GM12878 (cell line): Measurements from ENCODE around the gene SUOX. TPM values are rescaled to one million over a fixed set of nuclear protein-coding genes. Genes with fewer than 3 reads are reported as not detected.

Experiments
- ATAC-seq: fragments of 200-7000 bp; cut with Tn5 transposase; 3 replicates; pipeline ENCODE4 v1.9.1; 2020; ENCODE audit warnings: mild to moderate bottlenecking, moderate library complexity
- BruUV-seq: library from RNA; stranded (reverse); fragments of 400-500 nt; replicated peaks from 2 replicates; lab custom pipeline; 2021; lab: Mats Ljungman, UMichigan
- CTCF ChIA-PET: fragments of 300-600 bp; sonication (Branson Sonifier 250); formaldehyde crosslinking; extraction: SDS; loops from one replicate; lab custom pipeline; 2021; ENCODE audit warnings: inconsistent platforms; lab: Yijun Ruan, JAX
- POLR2A ChIA-PET: fragments of 350-600 bp; formaldehyde crosslinking; extraction: SDS; loops from one replicate; lab custom pipeline; 2021; ENCODE audit warnings: inconsistent platforms; lab: Charles Lee
- RAD21 ChIA-PET: fragments of 300-600 bp; sonication (Branson Sonifier 250); formaldehyde crosslinking; loops from one replicate; lab custom pipeline; 2023; ENCODE audit warnings: antibody characterized with exemption; ENCODE audit not compliant: unreplicated experiment; lab: Charles Lee
- SMC1A ChIA-PET: fragments of 300-600 bp; sonication (Branson Sonifier 250); formaldehyde crosslinking; loops from one replicate; lab custom pipeline; 2023; ENCODE audit not compliant: unreplicated experiment, uncharacterized antibody; lab: Charles Lee
- DNase-seq: peaks from one replicate; pipeline ENCODE4 v3.0.0-alpha.2; 2011; ENCODE audit warnings: low read depth, low spot score
- FAIRE-seq: peaks from 3 replicates; lab custom pipeline; 2011; peaks lifted over from hg19 to GRCh38; lab: Jason Lieb, UNC
- H2AFZ ChIP-seq: 2 replicates; pipeline ENCODE4 v1.6.0; 2011; ENCODE audit warnings: low read depth, low read length, control low read depth; ENCODE audit not compliant: control insufficient read depth
- H3K27ac ChIP-seq: 2 replicates; pipeline ENCODE4 v1.5.1; 2011; ENCODE audit warnings: control low read depth; ENCODE audit not compliant: control insufficient read depth, insufficient read depth
- H3K27me3 ChIP-seq, 2 experiments: replicated peaks in 1 of 2; 2 replicates each; pipeline versions ENCODE4 v1.6.0 to v1.6.1; 2011; ENCODE audit warnings: low read length in 1 of 2; ENCODE audit not compliant: control insufficient read depth in 2 of 2, insufficient read depth in 2 of 2
- H3K36me3 ChIP-seq, 2 experiments: 2 replicates each; pipeline ENCODE4 v1.5.1; 2011; ENCODE audit warnings: low read length in 1 of 2; ENCODE audit not compliant: control insufficient read depth in 2 of 2, insufficient read depth in 2 of 2
- H3K4me1 ChIP-seq: 2 replicates; pipeline ENCODE4 v1.6.1; 2011; ENCODE audit warnings: mild to moderate bottlenecking, low read length, moderate library complexity, mixed read lengths; ENCODE audit not compliant: control insufficient read depth, insufficient read depth
- H3K4me2 ChIP-seq: 2 replicates; pipeline ENCODE4 v1.6.0; 2011; ENCODE audit warnings: control low read depth; ENCODE audit not compliant: control insufficient read depth, insufficient read depth
- H3K4me3 ChIP-seq: fragments of 200-600 bp; sonication (generic); 2 replicates; pipeline ENCODE4 v1.5.1; 2016
- H3K79me2 ChIP-seq: 2 replicates; pipeline ENCODE4 v1.6.0; 2011; ENCODE audit warnings: low read length; ENCODE audit not compliant: control insufficient read depth, insufficient read depth
- H3K9ac ChIP-seq: 2 replicates; pipeline ENCODE4 v1.8.0; 2011; ENCODE audit warnings: low read length, control low read depth, mixed read lengths; ENCODE audit not compliant: control insufficient read depth, insufficient read depth
- H3K9me3 ChIP-seq: replicated peaks from 3 replicates; pipeline ENCODE4 v1.5.1; 2011; ENCODE audit warnings: mild to moderate bottlenecking, low read length; ENCODE audit not compliant: control insufficient read depth, insufficient read depth
- H4K20me1 ChIP-seq: 2 replicates; pipeline ENCODE4 v1.6.0; 2011; ENCODE audit not compliant: control insufficient read depth, insufficient read depth
- BACH1 ChIP-seq: fragments of 450-650 bp; IDR thresholded peaks from 2 replicates; pipeline ENCODE4 v1.6.1; 2017; ENCODE audit warnings: mild to moderate bottlenecking, borderline replicate concordance
- EGR1 ChIP-seq, 2 experiments: IDR thresholded peaks; 1 replicate in 1 of 2; 2 replicates in 1 of 2; pipeline ENCODE4 v1.6.1; 2011 to 2012; ENCODE audit warnings: low read depth in 2 of 2, low read length in 2 of 2, borderline replicate concordance in 1 of 2, mild to moderate bottlenecking in 1 of 2, moderate library complexity in 1 of 2
- IKZF1 ChIP-seq: fragments of 450-650 bp; conservative IDR thresholded peaks from 2 replicates; pipeline ENCODE4 v1.6.1; 2017; ENCODE audit warnings: antibody characterized with exemption, mild to moderate bottlenecking
- WGBS: methylation state at CpG from one replicate; pipeline ENCODE4 v1.1.6; 2016; ENCODE audit warnings: low lambda C conversion rate; ENCODE audit not compliant: insufficient replicate concordance, insufficient coverage; ENCODE audit errors: missing lambda C conversion rate; 5-methylcytosine and 5-hydroxymethylcytosine counted together
- in situ Hi-C: fragments of 300-500 bp; cut with MboI; formaldehyde crosslinking; loops from 9 replicates; pipeline ENCODE4 v1.14.3; 2018; ENCODE audit warnings: mixed read lengths
- intact Hi-C: fragments of 100-400 bp; cut with micrococcal nuclease; formaldehyde crosslinking; loops from one replicate; pipeline ENCODE4 v1.14.2; 2022; ENCODE audit not compliant: unreplicated experiment
- polyA plus RNA-seq, 11 experiments: library from polyadenylated mRNA; depleted of rRNA in 4 of 11; unstranded in 6 of 11; stranded (reverse) in 5 of 11; fragments of >200 nt; fragmentation: Nextera tagmentation in 4 of 11; fragmentation: Illumina TruSeq in 1 of 11; extraction: Ambion mirVana in 4 of 11; extraction: Trizol in 1 of 11; gene quantifications; 1 replicate in 1 of 11; 2 replicates in 10 of 11; pipeline versions ENCODE4 v1.2.1 to v1.2.3, GENCODE V29; 2011 to 2016; ENCODE audit warnings: inconsistent platforms in 2 of 11, missing spikeins in 2 of 11, low read depth in 1 of 11
- total RNA-seq, 4 experiments: library from RNA; depleted of rRNA in 3 of 4; stranded (reverse); fragments of >200 nt in 3 of 4; fragmentation: Illumina TruSeq in 1 of 4; extraction: Trizol in 1 of 4; gene quantifications; 2 replicates each; pipeline versions ENCODE4 v1.2.1 to v1.2.3, GENCODE V29; 2013 to 2021
- TF ChIP-seq, protein P1 (sequence below): IDR thresholded peaks from 2 replicates; pipeline ENCODE4 v1.6.1; 2012; ENCODE audit warnings: low read depth, low read length, improper control_type of control experiment
- TF ChIP-seq, protein P2 (sequence below), 3 experiments: IDR thresholded peaks in 2 of 3; conservative IDR thresholded peaks in 1 of 3; 2 replicates each; pipeline ENCODE4 v1.5.1; 2011; ENCODE audit warnings: low read depth in 3 of 3, low read length in 3 of 3, mild to moderate bottlenecking in 3 of 3, control low read depth in 2 of 3, moderate library complexity in 2 of 3, inconsistent platforms in 1 of 3, mixed read lengths in 1 of 3; ENCODE audit not compliant: control insufficient read depth in 2 of 3, insufficient read depth in 1 of 3; ENCODE audit errors: extremely low read depth in 1 of 3

The SUOX gene
- total and polyA plus RNA-seq, 10 of the 15 experiments (the other 5 are each of a cell fraction or from before 2014, with no cell fraction given) = 5.1 to 18.8 (median 13.4) TPM

DNA sequence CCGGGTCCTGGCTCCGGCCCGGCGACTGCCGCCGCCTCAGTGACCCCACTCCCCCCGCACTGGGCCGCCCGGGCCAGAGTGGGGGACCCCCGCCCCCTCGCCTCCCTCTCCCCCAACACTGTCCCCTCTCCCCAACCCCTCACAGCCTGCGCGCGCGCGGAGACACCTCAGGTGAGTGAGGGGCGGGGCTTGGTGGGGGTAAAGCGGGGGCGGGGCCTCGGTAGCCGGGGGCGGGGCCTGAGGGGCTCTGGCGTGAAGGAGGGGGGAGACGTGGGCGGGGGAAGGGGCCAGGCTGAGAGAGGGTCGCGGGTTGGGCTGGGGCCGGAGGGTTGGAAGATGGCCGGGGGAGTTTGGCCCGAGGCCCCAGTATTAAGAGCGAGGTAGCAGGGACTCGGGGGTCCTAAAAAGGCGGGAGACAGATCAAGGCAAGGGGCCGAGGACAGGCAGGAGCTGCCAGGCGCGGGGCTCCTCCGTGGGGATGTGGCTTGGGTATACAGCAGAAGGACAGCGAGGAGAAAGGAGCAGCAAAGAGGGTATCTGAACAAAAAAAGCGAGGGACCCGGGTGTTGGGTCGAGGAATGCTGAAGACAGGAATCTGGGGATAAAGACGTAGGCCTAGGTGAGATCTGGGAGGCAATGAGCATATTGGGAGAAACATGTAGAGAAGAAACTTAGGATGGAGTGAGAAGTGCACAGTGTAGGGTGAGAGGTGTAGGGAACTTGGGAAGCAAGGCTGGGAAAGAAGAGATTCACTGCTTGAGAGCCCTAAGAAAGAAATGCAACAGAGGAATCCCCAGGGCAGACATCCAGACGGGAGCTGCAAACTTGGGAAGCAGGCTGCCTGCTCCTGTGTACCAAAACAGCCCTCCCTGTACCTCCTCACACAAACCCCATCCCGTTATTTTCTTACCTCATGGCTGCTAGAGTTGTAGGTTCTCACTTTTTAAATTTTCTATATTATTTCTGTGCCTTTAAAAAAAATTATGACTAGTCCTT is 10.8 kb downstream of the SUOX start:
- POLR2A ChIA-PET = interaction anchor here (1.0 to 1.5 kb wide), 5 partner anchors 10 to 79 kb away, joined by 3 to 15 read pairs (median 4); partner anchors contain the start of genes DGKA, RAB5B and SUOX
- Histone ChIP-seq H3K36me3 (no peaks in the 10 kb centered on the region; a peak in 1 of 4 replicates), H3K9ac (peak overlapping the region; percentile 59), H3K27ac (peak overlapping the region; percentile 24; the same call in 1 of the 2 replicates), H3K4me1 (no peaks in the 10 kb centered on the region), H2AFZ (peak overlapping the region; percentile 87), H3K9me3 (no peaks in the 10 kb centered on the region), H3K79me2 (no peaks in the 10 kb centered on the region), H3K27me3 (no peaks in the 10 kb centered on the region), H3K4me2 (peak overlapping the region; percentile 92), H4K20me1 (no peaks in the 10 kb centered on the region), H3K4me3 (peak overlapping the region; percentile 79)
- SMC1A ChIA-PET = interaction anchor here (0.8 to 1.7 kb wide), 7 partner anchors 11 to 278 kb away, joined by 3 to 6 read pairs (median 3); partner anchors contain the start of genes ORMDL2, SARNP and SUOX
- WGBS = 6% methylated on average over 21 of the region's 44 CpGs
- RAD21 ChIA-PET = interaction anchor here (0.6 to 2.8 kb wide), 4 partner anchors 11 to 182 kb away, joined by 4 to 25 read pairs (median 6); partner anchors contain the start of genes RAB5B and SUOX
- intact Hi-C loops = no loop called here
- CTCF ChIA-PET = interaction anchor here (0.6 to 3.1 kb wide), 6 partner anchors 11 to 270 kb away, joined by 3 to 28 read pairs (median 8); partner anchors contain the start of gene SUOX
- FAIRE-seq = peak; percentile 41
- TF ChIP-seq, protein P1, sequence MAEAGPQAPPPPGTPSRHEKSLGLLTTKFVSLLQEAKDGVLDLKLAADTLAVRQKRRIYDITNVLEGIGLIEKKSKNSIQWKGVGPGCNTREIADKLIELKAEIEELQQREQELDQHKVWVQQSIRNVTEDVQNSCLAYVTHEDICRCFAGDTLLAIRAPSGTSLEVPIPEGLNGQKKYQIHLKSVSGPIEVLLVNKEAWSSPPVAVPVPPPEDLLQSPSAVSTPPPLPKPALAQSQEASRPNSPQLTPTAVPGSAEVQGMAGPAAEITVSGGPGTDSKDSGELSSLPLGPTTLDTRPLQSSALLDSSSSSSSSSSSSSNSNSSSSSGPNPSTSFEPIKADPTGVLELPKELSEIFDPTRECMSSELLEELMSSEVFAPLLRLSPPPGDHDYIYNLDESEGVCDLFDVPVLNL = no peak
- TF ChIP-seq EGR1 (IDR thresholded peaks at IDR 0.05; ENCODE audit: borderline replicate concordance in 1 of 2, low read depth in 2 of 2, low read length in 2 of 2) (peak in 1 of 2 experiments; percentile 81; a peak in 2 of 3 replicates), IKZF1 (0 out of 2 replicates have a peak, but pooled peaks have one; percentile 9), BACH1 (no peak)
- TF ChIP-seq, protein P2, sequence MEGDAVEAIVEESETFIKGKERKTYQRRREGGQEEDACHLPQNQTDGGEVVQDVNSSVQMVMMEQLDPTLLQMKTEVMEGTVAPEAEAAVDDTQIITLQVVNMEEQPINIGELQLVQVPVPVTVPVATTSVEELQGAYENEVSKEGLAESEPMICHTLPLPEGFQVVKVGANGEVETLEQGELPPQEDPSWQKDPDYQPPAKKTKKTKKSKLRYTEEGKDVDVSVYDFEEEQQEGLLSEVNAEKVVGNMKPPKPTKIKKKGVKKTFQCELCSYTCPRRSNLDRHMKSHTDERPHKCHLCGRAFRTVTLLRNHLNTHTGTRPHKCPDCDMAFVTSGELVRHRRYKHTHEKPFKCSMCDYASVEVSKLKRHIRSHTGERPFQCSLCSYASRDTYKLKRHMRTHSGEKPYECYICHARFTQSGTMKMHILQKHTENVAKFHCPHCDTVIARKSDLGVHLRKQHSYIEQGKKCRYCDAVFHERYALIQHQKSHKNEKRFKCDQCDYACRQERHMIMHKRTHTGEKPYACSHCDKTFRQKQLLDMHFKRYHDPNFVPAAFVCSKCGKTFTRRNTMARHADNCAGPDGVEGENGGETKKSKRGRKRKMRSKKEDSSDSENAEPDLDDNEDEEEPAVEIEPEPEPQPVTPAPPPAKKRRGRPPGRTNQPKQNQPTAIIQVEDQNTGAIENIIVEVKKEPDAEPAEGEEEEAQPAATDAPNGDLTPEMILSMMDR (IDR thresholded peaks at IDR 0.05 in 2 of 3, conservative IDR thresholded peaks at IDR 0.05 in 1 of 3; ENCODE audit: control insufficient read depth in 2 of 3, extremely low read depth in 1 of 3, insufficient read depth in 1 of 3, low read depth in 3 of 3, low read length in 3 of 3) = no peak
- TF ChIP-seq, all 136 proteins: peak for 2
- ATAC-seq = peak; percentile 92
- TSS peak; percentile 47 for BruUV-seq
- no peak for DNase-seq
- in situ Hi-C loops = no loop called here
